ENCODE results near the gene FXYD3. TPM values are rescaled to one million over a fixed set of nuclear protein-coding genes. Genes with fewer than 3 reads are reported as not detected.
"Not testable (repeated sequence)": the region's sequence is repeated elsewhere in the genome, so short reads cannot be mapped to it uniquely, and the experiment has no call there.

Gene FXYD3
- total RNA-seq, 1 donor from 2014 or later: not detected

DNA sequence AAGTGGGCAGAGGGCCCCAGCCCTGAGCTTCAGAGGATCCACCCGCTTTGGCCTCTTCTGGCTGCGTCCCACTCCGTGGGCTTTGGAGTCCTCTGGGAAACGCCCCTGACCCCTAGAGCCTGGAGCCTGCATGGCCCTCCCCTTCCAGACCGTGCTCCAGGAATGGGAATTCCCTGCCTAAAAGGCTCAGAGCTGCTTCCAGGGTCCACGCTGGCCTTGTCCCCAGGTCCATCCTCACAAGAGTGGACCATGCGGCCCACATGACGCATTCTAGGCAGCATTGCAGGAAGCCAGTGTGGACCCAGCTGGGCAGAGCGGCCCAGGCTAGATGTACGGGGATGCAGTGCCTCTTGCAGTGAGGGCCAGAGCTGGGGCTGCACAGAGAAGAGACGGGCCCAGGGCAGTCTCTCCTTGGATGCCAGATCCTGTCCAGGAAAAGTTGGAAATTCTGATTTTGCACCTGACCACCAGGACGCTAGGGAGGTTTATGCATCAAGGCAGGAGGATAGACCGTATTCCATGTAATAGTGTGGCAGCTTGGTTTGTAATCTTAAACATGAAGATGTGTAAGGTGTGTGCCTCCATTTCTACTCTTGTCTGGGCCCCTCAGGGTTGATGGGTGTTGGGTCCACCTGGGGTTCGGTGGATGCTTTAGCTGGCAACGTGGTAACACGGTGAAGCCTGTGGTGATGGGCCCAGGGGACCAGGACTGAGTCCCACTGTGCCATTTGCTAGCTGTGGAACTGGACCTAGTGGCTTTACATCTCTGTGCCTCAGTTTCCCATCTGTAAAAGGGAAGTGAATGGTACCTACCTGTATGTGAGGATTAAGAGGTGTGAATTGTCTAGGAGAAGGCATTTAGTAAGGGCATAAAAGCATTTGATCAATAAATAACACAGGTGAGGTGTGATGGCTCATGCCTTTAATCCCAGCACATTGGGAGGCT is 14.8 kb upstream of the FXYD3 start:
- peaks cover 2% of the 10 kb centered on the region for H3K9me3 Mint-ChIP-seq (ENCODE audit: unreplicated experiment)
- Histone ChIP-seq H3K4me1 (ENCODE audit: insufficient read depth, low read length) (no peaks in the 10 kb centered on the region), H3K27me3 (ENCODE audit: insufficient read depth, low read length) (no peaks in the 10 kb centered on the region), H3K9me3 (ENCODE audit: insufficient read depth, low read depth, low read length) (peaks cover 5% of the 10 kb centered on the region), H4K20me1 (ENCODE audit: insufficient read depth, low read length) (no peaks in the 10 kb centered on the region), H2AFZ (ENCODE audit: low read depth, low read length) (no peak overlapping the region), H3K27ac (ENCODE audit: low read depth, low read length) (no peak overlapping the region), H3K4me2 (ENCODE audit: low read length) (no peak overlapping the region), H3K4me3 (ENCODE audit: insufficient read depth, low read depth, low read length) (no peak overlapping the region), H3K79me2 (ENCODE audit: insufficient read depth, low read length) (no peaks in the 10 kb centered on the region), H3K9ac (ENCODE audit: low read length) (no peak overlapping the region), H3K36me3 (ENCODE audit: insufficient read depth, low read length) (no peaks in the 10 kb centered on the region)
- peaks cover 14% of the 10 kb centered on the region for H3K27me3 Mint-ChIP-seq (ENCODE audit: low read depth, unreplicated experiment)
- no peak overlapping the region for H3K4me3 Mint-ChIP-seq (ENCODE audit: unreplicated experiment)
- no peak for TF ChIP-seq CTCF (IDR thresholded peaks at IDR 0.05; ENCODE audit: insufficient read depth, low read depth, low read length)
- no peak for TF ChIP-seq EZH2 (IDR thresholded peaks at IDR 0.05; ENCODE audit: insufficient read depth, low read length)
- H3K36me3 Mint-ChIP-seq (ENCODE audit: low read depth, unreplicated experiment): no peaks in the 10 kb centered on the region
- FAIRE-seq: no peak
- no peak overlapping the region for H3K27ac Mint-ChIP-seq (ENCODE audit: unreplicated experiment)
- no peaks in the 10 kb centered on the region for H3K4me1 Mint-ChIP-seq (ENCODE audit: low read depth, unreplicated experiment)
- DNase-seq (ENCODE audit: low read depth): no peak

DNA sequence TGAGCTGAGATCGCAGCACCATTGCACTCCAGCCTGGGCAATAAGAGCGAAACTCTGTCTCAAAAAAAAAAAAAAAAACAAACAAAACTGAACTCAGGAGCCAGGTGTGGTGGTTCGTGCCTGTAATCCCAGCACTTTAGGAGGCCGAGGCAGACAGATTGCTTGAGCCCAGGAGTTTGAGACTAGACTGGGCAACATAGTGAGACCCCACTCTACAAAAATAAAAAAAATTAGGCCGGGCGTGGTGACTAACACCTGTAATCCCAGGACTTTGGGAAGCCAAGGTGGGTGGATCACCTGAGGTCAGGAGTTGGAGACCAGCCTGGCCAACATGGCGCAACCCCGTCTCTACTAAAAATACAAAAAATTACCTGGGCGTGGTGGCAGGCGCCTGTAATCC is 13.7 kb upstream of the FXYD3 start:
- not testable (repeated sequence) for H3K4me1 ChIP-seq (ENCODE audit: insufficient read depth, low read length); H3K9me3 ChIP-seq (ENCODE audit: insufficient read depth, low read depth, low read length); H3K4me1 Mint-ChIP-seq (ENCODE audit: low read depth, unreplicated experiment); H3K79me2 ChIP-seq (ENCODE audit: insufficient read depth, low read length); H3K27ac Mint-ChIP-seq (ENCODE audit: unreplicated experiment); FAIRE-seq; H3K36me3 Mint-ChIP-seq (ENCODE audit: low read depth, unreplicated experiment); H3K4me2 ChIP-seq (ENCODE audit: low read length); H3K4me3 Mint-ChIP-seq (ENCODE audit: unreplicated experiment); H3K27me3 ChIP-seq (ENCODE audit: insufficient read depth, low read length); H3K27ac ChIP-seq (ENCODE audit: low read depth, low read length); H3K4me3 ChIP-seq (ENCODE audit: insufficient read depth, low read depth, low read length); H3K36me3 ChIP-seq (ENCODE audit: insufficient read depth, low read length); H3K9ac ChIP-seq (ENCODE audit: low read length); H3K9me3 Mint-ChIP-seq (ENCODE audit: unreplicated experiment); H2AFZ ChIP-seq (ENCODE audit: low read depth, low read length); H4K20me1 ChIP-seq (ENCODE audit: insufficient read depth, low read length); DNase-seq (ENCODE audit: low read depth); H3K27me3 Mint-ChIP-seq (ENCODE audit: low read depth, unreplicated experiment)

DNA sequence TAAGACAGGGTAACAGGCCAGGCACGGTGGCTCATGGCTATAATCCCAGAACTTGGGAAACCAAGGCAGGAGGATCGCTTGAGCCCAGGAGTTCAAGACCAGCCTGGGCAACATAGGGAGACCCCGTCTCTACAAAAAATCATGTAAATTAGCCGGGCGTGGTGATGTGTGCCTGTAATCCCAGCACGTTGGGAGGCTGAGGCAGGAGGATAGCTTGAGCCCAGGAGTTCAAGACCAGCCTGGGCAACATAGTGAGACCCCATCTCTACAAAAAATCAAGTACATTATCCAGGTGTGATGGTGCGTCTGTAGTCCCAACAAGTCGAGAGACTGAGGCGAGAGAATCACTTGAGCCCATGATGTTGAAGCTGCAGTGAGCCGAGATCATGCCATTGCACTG is 12.0 kb upstream of the FXYD3 start:
- not testable (repeated sequence) for FAIRE-seq; H3K4me2 ChIP-seq (ENCODE audit: low read length); DNase-seq (ENCODE audit: low read depth); H3K36me3 Mint-ChIP-seq (ENCODE audit: low read depth, unreplicated experiment); H3K4me1 Mint-ChIP-seq (ENCODE audit: low read depth, unreplicated experiment); H3K27ac ChIP-seq (ENCODE audit: low read depth, low read length); H3K9me3 Mint-ChIP-seq (ENCODE audit: unreplicated experiment); H3K27me3 Mint-ChIP-seq (ENCODE audit: low read depth, unreplicated experiment); H3K27ac Mint-ChIP-seq (ENCODE audit: unreplicated experiment); H3K36me3 ChIP-seq (ENCODE audit: insufficient read depth, low read length); H3K79me2 ChIP-seq (ENCODE audit: insufficient read depth, low read length); H4K20me1 ChIP-seq (ENCODE audit: insufficient read depth, low read length); H3K27me3 ChIP-seq (ENCODE audit: insufficient read depth, low read length); H3K4me1 ChIP-seq (ENCODE audit: insufficient read depth, low read length); H3K9me3 ChIP-seq (ENCODE audit: insufficient read depth, low read depth, low read length); H2AFZ ChIP-seq (ENCODE audit: low read depth, low read length); H3K9ac ChIP-seq (ENCODE audit: low read length); H3K4me3 Mint-ChIP-seq (ENCODE audit: unreplicated experiment); H3K4me3 ChIP-seq (ENCODE audit: insufficient read depth, low read depth, low read length)

Measured in astrocyte (in vitro differentiated cells and primary cell).